Measurements from ENCODE around the gene LAMTOR2. TPM values are rescaled to one million over a fixed set of nuclear protein-coding genes. Genes with fewer than 3 reads are reported as not detected.
"Not testable (repeated sequence)": the region's sequence is repeated elsewhere in the genome, so short reads cannot be mapped to it uniquely, and the experiment has no call there.

Gene LAMTOR2
- total and polyA plus RNA-seq, 9 donors = 20.1 to 66.1 (median 24.9) TPM

GRCh38 chr1:156025876-156026275, 28.7 kb upstream of the LAMTOR2 start:
- Histone ChIP-seq H3K36me3 (no peaks in the 10 kb centered on the region), H3K4me1 (ENCODE audit: insufficient read depth) (no peaks in the 10 kb centered on the region), H3K4me3 (no peak overlapping the region), H3K27me3 (no peaks in the 10 kb centered on the region), H3K27ac (no peak overlapping the region), H3K9me3 (no peaks in the 10 kb centered on the region)
- no peak for TF ChIP-seq CTCF (IDR thresholded peaks at IDR 0.05)
- no peak for TF ChIP-seq EP300 (IDR thresholded peaks at IDR 0.05)
- TF ChIP-seq POLR2A (IDR thresholded peaks at IDR 0.05) = no peak
- intact Hi-C loops (cut with DNase I) = no loop called here
- DNase-seq = no peak
- 10 to 17% (median 13%) methylated on average over 9 of the region's 9 CpGs for WGBS, 3 donors

GRCh38 chr1:156026588-156026987, 28.0 kb upstream of the LAMTOR2 start:
- DNase-seq = no peak
- WGBS, 3 donors = 85 to 90% (median 86%) methylated on average over 4 of the region's 4 CpGs
- Histone ChIP-seq H3K4me1 (ENCODE audit: insufficient read depth) (no peaks in the 10 kb centered on the region), H3K4me3 (no peak overlapping the region), H3K36me3 (no peaks in the 10 kb centered on the region), H3K27me3 (no peaks in the 10 kb centered on the region), H3K27ac (no peak overlapping the region), H3K9me3 (no peaks in the 10 kb centered on the region)
- TF ChIP-seq POLR2A (IDR thresholded peaks at IDR 0.05) = no peak
- no peak for TF ChIP-seq CTCF (IDR thresholded peaks at IDR 0.05)
- TF ChIP-seq EP300 (IDR thresholded peaks at IDR 0.05) = no peak
- intact Hi-C loops (cut with DNase I) = no loop called here

- Histone ChIP-seq H3K27ac (no peak overlapping the region), H3K4me3 (no peak overlapping the region), H3K36me3 (no peaks in the 10 kb centered on the region), H3K9me3 (no peaks in the 10 kb centered on the region), H3K27me3 (no peaks in the 10 kb centered on the region), H3K4me1 (ENCODE audit: insufficient read depth) (no peaks in the 10 kb centered on the region)
- TF ChIP-seq EP300 (IDR thresholded peaks at IDR 0.05) (no peak), POLR2A (IDR thresholded peaks at IDR 0.05) (no peak), CTCF (IDR thresholded peaks at IDR 0.05) (no peak)
- WGBS, 3 donors = 33 to 40% (median 35%) methylated on average over 6 of the region's 6 CpGs
- intact Hi-C loops (cut with DNase I) = no loop called here
- no peak for DNase-seq
Measured at GRCh38 chr1:156033011-156033410, 21.6 kb upstream of the LAMTOR2 start.

- intact Hi-C loops (cut with DNase I); H3K4me3 ChIP-seq; H3K4me1 ChIP-seq (ENCODE audit: insufficient read depth): not testable (repeated sequence)
Measured at GRCh38 chr1:156034991-156035390, 19.6 kb upstream of the LAMTOR2 start.

GRCh38 chr1:156042828-156043227, 11.8 kb upstream of the LAMTOR2 start:
- Histone ChIP-seq H3K9me3 (no peaks in the 10 kb centered on the region), H3K27me3 (no peaks in the 10 kb centered on the region), H3K4me3 (no peak overlapping the region), H3K4me1 (ENCODE audit: insufficient read depth) (peaks cover 2% of the 10 kb centered on the region), H3K36me3 (no peaks in the 10 kb centered on the region), H3K27ac (no peak overlapping the region)
- intact Hi-C loops (cut with DNase I) = no loop called here
- WGBS, 3 donors = 56 to 70% (median 57%) methylated on average over 3 of the region's 3 CpGs
- DNase-seq = no peak
- TF ChIP-seq CTCF (IDR thresholded peaks at IDR 0.05) = no peak

More at GRCh38 chr1:156034991-156035390, 19.6 kb upstream of the LAMTOR2 start:
- not testable (repeated sequence) for H3K9me3 ChIP-seq, H3K27me3 ChIP-seq, DNase-seq, H3K27ac ChIP-seq, H3K36me3 ChIP-seq
- WGBS, 3 donors = 73 to 84% (median 76%) methylated on average over 4 of the region's 4 CpGs
